Measurements from ENCODE around the gene IGHMBP2.

Gene IGHMBP2

GRCh38 chr11:68941324-68942094 is 37.8 kb downstream of the IGHMBP2 start:
- no peak for DNase-seq

- no peak for DNase-seq
These were observed 38.5 kb downstream of the IGHMBP2 start for GRCh38 chr11:68942095-68942620.

GRCh38 chr11:68942751-68943271 is 39.1 kb downstream of the IGHMBP2 start:
- DNase-seq: no peak

GRCh38 chr11:68946416-68947090 is 42.9 kb downstream of the IGHMBP2 start:
- DNase-seq: no peak

GRCh38 chr11:68947151-68947550 is 43.5 kb downstream of the IGHMBP2 start:
- DNase-seq: no peak

GRCh38 chr11:68948496-68948895 is 44.8 kb downstream of the IGHMBP2 start:
- DNase-seq: no peak

- no peak for DNase-seq
These were observed 45.2 kb downstream of the IGHMBP2 start for GRCh38 chr11:68948935-68949334.

- DNase-seq: no peak
These were observed 46.6 kb downstream of the IGHMBP2 start for GRCh38 chr11:68950270-68950669.

GRCh38 chr11:68950762-68951161 is 47.1 kb downstream of the IGHMBP2 start:
- DNase-seq: no peak

GRCh38 chr11:68954836-68955606 is 51.3 kb downstream of the IGHMBP2 start:
- DNase-seq: no peak

GRCh38 chr11:68955607-68955958 is 51.9 kb downstream of the IGHMBP2 start:
- no peak for DNase-seq

- DNase-seq: peak; percentile 33
These were observed 52.5 kb downstream of the IGHMBP2 start for GRCh38 chr11:68956142-68956541.

GRCh38 chr11:68956547-68957254 is 53.0 kb downstream of the IGHMBP2 start:
- DNase-seq: no peak

- DNase-seq: no peak
These were observed 54.5 kb downstream of the IGHMBP2 start for GRCh38 chr11:68958211-68958610.

GRCh38 chr11:68959465-68960293 is 56.0 kb downstream of the IGHMBP2 start:
- no peak for DNase-seq

GRCh38 chr11:68960294-68961071 is 56.8 kb downstream of the IGHMBP2 start:
- no peak for DNase-seq

GRCh38 chr11:68961245-68961644 is 57.6 kb downstream of the IGHMBP2 start:
- DNase-seq: no peak

GRCh38 chr11:68962527-68963250 is 59.0 kb downstream of the IGHMBP2 start:
- DNase-seq: no peak

GRCh38 chr11:68963779-68964178 is 60.1 kb downstream of the IGHMBP2 start:
- DNase-seq: no peak

Data from stimulated activated CD8-positive, alpha-beta memory T cell treated with anti-CD3 and anti-CD28 coated beads, Interleukin-4, amount 100 ng/mL, for 48 hours (primary cell).